HepG2 (cell line): ENCODE data around the gene KDM3B. TPM values are rescaled to one million over a fixed set of nuclear protein-coding genes. Genes with fewer than 3 reads are reported as not detected.

ENCODE experiments used
- ARNT2 ChIP-seq: sonication (generic); formaldehyde crosslinking; IDR thresholded peaks from 2 replicates; pipeline ENCODE4 v1.8.0; 2022; ENCODE audit warnings: mild to moderate bottlenecking, low read depth, missing genetic modification reagents, moderate library complexity
- CHD2 ChIP-seq: IDR thresholded peaks from 2 replicates; pipeline ENCODE4 v1.6.1; 2011; ENCODE audit warnings: low read depth, low read length, improper control_type of control experiment
- FOXK1 ChIP-seq: sonication (generic); formaldehyde crosslinking; IDR thresholded peaks from 2 replicates; pipeline ENCODE4 v1.4.0; 2020; ENCODE audit warnings: low read depth, missing genetic modification reagents, borderline replicate concordance
- YEATS2 ChIP-seq: sonication (generic); formaldehyde crosslinking; IDR thresholded peaks from 2 replicates; pipeline ENCODE4 v1.4.0; 2020; ENCODE audit warnings: missing genetic modification reagents, borderline replicate concordance
- ZBTB3 ChIP-seq: sonication (generic); formaldehyde crosslinking; IDR thresholded peaks from 2 replicates; pipeline ENCODE4 v1.4.0; 2020; ENCODE audit warnings: low read depth, mild to moderate bottlenecking, moderate library complexity, missing genetic modification reagents, borderline replicate concordance
- ZFX ChIP-seq: sonication (generic); formaldehyde crosslinking; IDR thresholded peaks from 2 replicates; pipeline ENCODE4 v1.4.0; 2020; ENCODE audit warnings: mild to moderate bottlenecking, low read depth, missing genetic modification reagents, moderate library complexity
- ZNF296 ChIP-seq: sonication (generic); formaldehyde crosslinking; conservative IDR thresholded peaks from 2 replicates; pipeline ENCODE4 v1.5.0; 2020; ENCODE audit warnings: mild to moderate bottlenecking, missing genetic modification reagents
- ZNF33B ChIP-seq: sonication (generic); formaldehyde crosslinking; IDR thresholded peaks from 2 replicates; pipeline ENCODE4 v1.5.1; 2020; ENCODE audit warnings: mild to moderate bottlenecking, missing genetic modification reagents
- ZNF670 ChIP-seq: sonication (generic); formaldehyde crosslinking; IDR thresholded peaks from 2 replicates; pipeline ENCODE4 v1.8.0; 2022; ENCODE audit warnings: mild to moderate bottlenecking, missing genetic modification reagents, borderline replicate concordance
- ZNF746 ChIP-seq: sonication (generic); formaldehyde crosslinking; IDR thresholded peaks from 2 replicates; pipeline ENCODE4 v1.8.0; 2022; ENCODE audit warnings: mild to moderate bottlenecking, missing genetic modification reagents
- polyA plus RNA-seq, 8 experiments: library from polyadenylated mRNA; depleted of rRNA in 3 of 8; stranded (reverse) in 7 of 8; unstranded in 1 of 8; fragments of >200 nt; fragmentation: Illumina TruSeq in 4 of 8; extraction: Trizol in 4 of 8; gene quantifications; 2 replicates each; pipeline versions ENCODE4 v1.2.1 to v1.2.3, GENCODE V29; 2011 to 2016; ENCODE audit warnings: low read depth in 4 of 8, missing spikeins in 1 of 8, mixed read lengths in 1 of 8; ENCODE audit not compliant: insufficient read depth in 1 of 8
- total RNA-seq, 5 experiments: library from RNA; depleted of rRNA; stranded (reverse); fragments of >200 nt; fragmentation: Illumina TruSeq; extraction: Trizol; gene quantifications; 2 replicates each; pipeline ENCODE4 v1.2.3, GENCODE V29; 2016; ENCODE audit warnings: low read depth in 1 of 5
- TF ChIP-seq, protein P1 (sequence below): sonication (generic); formaldehyde crosslinking; IDR thresholded peaks from 2 replicates; pipeline ENCODE4 v1.8.0; 2022; ENCODE audit warnings: low read depth, missing genetic modification reagents
- TF ChIP-seq, protein P2 (sequence below): sonication (generic); formaldehyde crosslinking; IDR thresholded peaks from 2 replicates; pipeline ENCODE4 v1.8.0; 2022; ENCODE audit warnings: missing genetic modification reagents, mild to moderate bottlenecking, borderline replicate concordance
- TF ChIP-seq, protein P3 (sequence below): sonication (generic); formaldehyde crosslinking; IDR thresholded peaks from 2 replicates; pipeline ENCODE4 v1.5.0; 2020; ENCODE audit warnings: mild to moderate bottlenecking, missing genetic modification reagents
- TF ChIP-seq, protein P4 (sequence below): IDR thresholded peaks from 2 replicates; pipeline ENCODE4 v1.6.1; 2016; ENCODE audit warnings: mild to moderate bottlenecking, missing biosample characterization, missing genetic modification reagents
- TF ChIP-seq, protein P5 (sequence below): IDR thresholded peaks from 2 replicates; pipeline ENCODE4 v1.6.1; 2016; ENCODE audit warnings: missing compliant biosample characterization, missing genetic modification reagents, borderline replicate concordance
- TF ChIP-seq, protein P6 (sequence below): sonication (generic); formaldehyde crosslinking; IDR thresholded peaks from 2 replicates; pipeline ENCODE4 v1.8.1; 2023; ENCODE audit warnings: missing genetic modification reagents, inconsistent platforms, borderline replicate concordance
- TF ChIP-seq, protein P7 (sequence below): sonication (generic); formaldehyde crosslinking; IDR thresholded peaks from 2 replicates; pipeline ENCODE4 v1.4.0; 2020; ENCODE audit warnings: mild to moderate bottlenecking, missing genetic modification reagents

Gene KDM3B
- total and polyA plus RNA-seq, 2 of the 13 experiments (the other 11 are each of a cell fraction or from before 2014, with no cell fraction given) = 19.7 to 34.3 TPM

DNA sequence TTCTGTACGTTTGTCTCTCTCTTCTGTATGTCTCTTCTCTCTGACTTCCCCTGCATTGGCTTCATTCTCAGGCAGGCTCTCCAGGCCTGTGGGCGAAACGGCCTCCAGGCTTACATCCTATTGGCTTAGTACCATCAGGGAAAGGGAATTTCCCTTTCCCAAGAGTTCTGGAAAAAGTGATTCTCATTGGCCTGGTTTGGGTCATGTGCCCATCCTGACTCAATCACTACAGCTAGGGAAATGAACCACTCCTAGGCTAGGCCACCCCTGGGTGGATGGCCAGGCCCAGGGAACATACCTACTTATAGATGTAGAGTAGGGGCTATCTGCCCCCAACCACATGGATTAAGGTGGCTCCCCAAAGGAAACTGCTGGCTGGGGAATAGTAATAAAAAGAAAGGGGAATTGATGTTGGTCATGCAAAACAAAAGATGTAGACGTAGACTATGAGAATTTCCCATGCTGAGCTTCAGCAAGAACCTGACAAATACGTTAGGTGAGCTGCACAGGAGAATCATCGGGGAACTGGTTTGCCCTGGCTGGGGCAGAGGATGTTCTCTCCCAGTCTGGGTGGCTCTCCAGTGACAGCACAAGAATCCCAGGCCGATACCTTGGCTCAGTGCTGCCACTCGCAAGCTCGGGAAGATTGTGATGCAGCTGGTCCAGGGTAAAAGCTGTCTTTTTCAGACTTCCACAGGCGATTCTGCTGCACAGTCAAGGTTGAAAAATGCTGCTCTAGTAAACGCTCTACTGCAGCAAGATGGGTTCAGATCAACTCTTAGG lies 109.0 kb downstream of the KDM3B start (continued):
- TF ChIP-seq FOXK1 (CRISPR knock-in tag) (0 out of 2 replicates have a peak, but pooled peaks have one; percentile 33), ZNF746 (no peak), YEATS2 (CRISPR knock-in tag) (peak; percentile 17; the same call in 1 of the 2 replicates), ZNF670 (CRISPR knock-in tag) (no peak), ZFX (CRISPR knock-in tag) (peak; percentile 50; the same call in 1 of the 2 replicates), ZNF33B (no peak), ARNT2 (CRISPR knock-in tag) (no peak), CHD2 (no peak), ZBTB3 (CRISPR knock-in tag) (no peak), ZNF296 (no peak)
- TF ChIP-seq, protein P1, sequence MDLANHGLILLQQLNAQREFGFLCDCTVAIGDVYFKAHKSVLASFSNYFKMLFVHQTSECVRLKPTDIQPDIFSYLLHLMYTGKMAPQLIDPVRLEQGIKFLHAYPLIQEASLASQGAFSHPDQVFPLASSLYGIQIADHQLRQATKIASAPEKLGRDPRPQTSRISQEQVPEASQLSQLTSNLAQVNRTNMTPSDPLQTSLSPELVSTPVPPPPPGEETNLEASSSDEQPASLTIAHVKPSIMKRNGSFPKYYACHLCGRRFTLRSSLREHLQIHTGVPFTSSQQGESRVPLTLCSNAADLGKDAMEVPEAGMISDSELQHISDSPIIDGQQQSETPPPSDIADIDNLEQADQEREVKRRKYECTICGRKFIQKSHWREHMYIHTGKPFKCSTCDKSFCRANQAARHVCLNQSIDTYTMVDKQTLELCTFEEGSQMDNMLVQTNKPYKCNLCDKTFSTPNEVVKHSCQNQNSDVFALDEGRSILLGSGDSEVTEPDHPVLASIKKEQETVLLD (CRISPR knock-in tag) = no peak
- TF ChIP-seq, protein P2, sequence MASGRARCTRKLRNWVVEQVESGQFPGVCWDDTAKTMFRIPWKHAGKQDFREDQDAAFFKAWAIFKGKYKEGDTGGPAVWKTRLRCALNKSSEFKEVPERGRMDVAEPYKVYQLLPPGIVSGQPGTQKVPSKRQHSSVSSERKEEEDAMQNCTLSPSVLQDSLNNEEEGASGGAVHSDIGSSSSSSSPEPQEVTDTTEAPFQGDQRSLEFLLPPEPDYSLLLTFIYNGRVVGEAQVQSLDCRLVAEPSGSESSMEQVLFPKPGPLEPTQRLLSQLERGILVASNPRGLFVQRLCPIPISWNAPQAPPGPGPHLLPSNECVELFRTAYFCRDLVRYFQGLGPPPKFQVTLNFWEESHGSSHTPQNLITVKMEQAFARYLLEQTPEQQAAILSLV (CRISPR knock-in tag) = no peak
- TF ChIP-seq, protein P3, sequence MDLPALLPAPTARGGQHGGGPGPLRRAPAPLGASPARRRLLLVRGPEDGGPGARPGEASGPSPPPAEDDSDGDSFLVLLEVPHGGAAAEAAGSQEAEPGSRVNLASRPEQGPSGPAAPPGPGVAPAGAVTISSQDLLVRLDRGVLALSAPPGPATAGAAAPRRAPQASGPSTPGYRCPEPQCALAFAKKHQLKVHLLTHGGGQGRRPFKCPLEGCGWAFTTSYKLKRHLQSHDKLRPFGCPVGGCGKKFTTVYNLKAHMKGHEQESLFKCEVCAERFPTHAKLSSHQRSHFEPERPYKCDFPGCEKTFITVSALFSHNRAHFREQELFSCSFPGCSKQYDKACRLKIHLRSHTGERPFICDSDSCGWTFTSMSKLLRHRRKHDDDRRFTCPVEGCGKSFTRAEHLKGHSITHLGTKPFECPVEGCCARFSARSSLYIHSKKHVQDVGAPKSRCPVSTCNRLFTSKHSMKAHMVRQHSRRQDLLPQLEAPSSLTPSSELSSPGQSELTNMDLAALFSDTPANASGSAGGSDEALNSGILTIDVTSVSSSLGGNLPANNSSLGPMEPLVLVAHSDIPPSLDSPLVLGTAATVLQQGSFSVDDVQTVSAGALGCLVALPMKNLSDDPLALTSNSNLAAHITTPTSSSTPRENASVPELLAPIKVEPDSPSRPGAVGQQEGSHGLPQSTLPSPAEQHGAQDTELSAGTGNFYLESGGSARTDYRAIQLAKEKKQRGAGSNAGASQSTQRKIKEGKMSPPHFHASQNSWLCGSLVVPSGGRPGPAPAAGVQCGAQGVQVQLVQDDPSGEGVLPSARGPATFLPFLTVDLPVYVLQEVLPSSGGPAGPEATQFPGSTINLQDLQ (CRISPR knock-in tag) = no peak
- TF ChIP-seq, protein P4, sequence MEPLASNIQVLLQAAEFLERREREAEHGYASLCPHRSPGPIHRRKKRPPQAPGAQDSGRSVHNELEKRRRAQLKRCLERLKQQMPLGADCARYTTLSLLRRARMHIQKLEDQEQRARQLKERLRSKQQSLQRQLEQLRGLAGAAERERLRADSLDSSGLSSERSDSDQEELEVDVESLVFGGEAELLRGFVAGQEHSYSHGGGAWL = no peak
- TF ChIP-seq, protein P5, sequence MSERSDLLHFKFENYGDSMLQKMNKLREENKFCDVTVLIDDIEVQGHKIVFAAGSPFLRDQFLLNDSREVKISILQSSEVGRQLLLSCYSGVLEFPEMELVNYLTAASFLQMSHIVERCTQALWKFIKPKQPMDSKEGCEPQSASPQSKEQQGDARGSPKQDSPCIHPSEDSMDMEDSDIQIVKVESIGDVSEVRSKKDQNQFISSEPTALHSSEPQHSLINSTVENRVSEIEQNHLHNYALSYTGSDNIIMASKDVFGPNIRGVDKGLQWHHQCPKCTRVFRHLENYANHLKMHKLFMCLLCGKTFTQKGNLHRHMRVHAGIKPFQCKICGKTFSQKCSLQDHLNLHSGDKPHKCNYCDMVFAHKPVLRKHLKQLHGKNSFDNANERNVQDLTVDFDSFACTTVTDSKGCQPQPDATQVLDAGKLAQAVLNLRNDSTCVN (CRISPR knock-in tag) = no peak
- TF ChIP-seq, protein P6, sequence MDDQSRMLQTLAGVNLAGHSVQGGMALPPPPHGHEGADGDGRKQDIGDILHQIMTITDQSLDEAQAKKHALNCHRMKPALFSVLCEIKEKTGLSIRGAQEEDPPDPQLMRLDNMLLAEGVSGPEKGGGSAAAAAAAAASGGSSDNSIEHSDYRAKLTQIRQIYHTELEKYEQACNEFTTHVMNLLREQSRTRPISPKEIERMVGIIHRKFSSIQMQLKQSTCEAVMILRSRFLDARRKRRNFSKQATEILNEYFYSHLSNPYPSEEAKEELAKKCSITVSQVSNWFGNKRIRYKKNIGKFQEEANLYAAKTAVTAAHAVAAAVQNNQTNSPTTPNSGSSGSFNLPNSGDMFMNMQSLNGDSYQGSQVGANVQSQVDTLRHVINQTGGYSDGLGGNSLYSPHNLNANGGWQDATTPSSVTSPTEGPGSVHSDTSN (CRISPR knock-in tag) = no peak
- TF ChIP-seq, protein P7, sequence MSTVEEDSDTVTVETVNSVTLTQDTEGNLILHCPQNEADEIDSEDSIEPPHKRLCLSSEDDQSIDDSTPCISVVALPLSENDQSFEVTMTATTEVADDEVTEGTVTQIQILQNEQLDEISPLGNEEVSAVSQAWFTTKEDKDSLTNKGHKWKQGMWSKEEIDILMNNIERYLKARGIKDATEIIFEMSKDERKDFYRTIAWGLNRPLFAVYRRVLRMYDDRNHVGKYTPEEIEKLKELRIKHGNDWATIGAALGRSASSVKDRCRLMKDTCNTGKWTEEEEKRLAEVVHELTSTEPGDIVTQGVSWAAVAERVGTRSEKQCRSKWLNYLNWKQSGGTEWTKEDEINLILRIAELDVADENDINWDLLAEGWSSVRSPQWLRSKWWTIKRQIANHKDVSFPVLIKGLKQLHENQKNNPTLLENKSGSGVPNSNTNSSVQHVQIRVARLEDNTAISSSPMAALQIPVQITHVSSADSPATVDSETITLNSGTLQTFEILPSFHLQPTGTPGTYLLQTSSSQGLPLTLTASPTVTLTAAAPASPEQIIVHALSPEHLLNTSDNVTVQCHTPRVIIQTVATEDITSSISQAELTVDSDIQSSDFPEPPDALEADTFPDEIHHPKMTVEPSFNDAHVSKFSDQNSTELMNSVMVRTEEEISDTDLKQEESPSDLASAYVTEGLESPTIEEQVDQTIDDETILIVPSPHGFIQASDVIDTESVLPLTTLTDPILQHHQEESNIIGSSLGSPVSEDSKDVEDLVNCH (CRISPR knock-in tag) = no peak
